Endometrial microvascular endothelial cells (primary cell): ENCODE data around the gene OXTR. TPM values are rescaled to one million over a fixed set of nuclear protein-coding genes. Genes with fewer than 3 reads are reported as not detected.
"Not testable (repeated sequence)": the region's sequence is repeated elsewhere in the genome, so short reads cannot be mapped to it uniquely, and the experiment has no call there.

Source experiments
- in situ Hi-C: cut with HindIII; loops from 2 replicates; pipeline ENCODE4 v1.10.0; 2017; ENCODE audit warnings: low sequenced_read_pairs, low pct_unique_long_range_greater_than_20kb; ENCODE audit errors: inconsistent ontology term
- total RNA-seq: library from RNA; depleted of rRNA; stranded (reverse); fragments of >200 nt; gene quantifications from one replicate; pipeline ENCODE4 v1.2.3, GENCODE V29; 2015; ENCODE audit errors: inconsistent ontology term

The OXTR gene
- total RNA-seq, 1 donor from 2014 or later = 0.74 TPM

GRCh38 chr3:8724108-8724752 lies 45.2 kb downstream of the OXTR start:
- in situ Hi-C loops = no loop called here

GRCh38 chr3:8723612-8724011 lies 45.8 kb downstream of the OXTR start:
- in situ Hi-C loops = no loop called here

GRCh38 chr3:8722808-8723207 lies 46.6 kb downstream of the OXTR start:
- in situ Hi-C loops = no loop called here

- in situ Hi-C loops = not testable (repeated sequence)
Observed at GRCh38 chr3:8715757-8716156, 53.7 kb downstream of the OXTR start.

- in situ Hi-C loops = no loop called here
Observed at GRCh38 chr3:8713901-8714759, 55.3 kb downstream of the OXTR start.

- in situ Hi-C loops = no loop called here
Observed at GRCh38 chr3:8712908-8713255, 56.5 kb downstream of the OXTR start.

- in situ Hi-C loops = no loop called here
Observed at GRCh38 chr3:8712045-8712907, 57.1 kb downstream of the OXTR start.

- in situ Hi-C loops = no loop called here
Observed at GRCh38 chr3:8709801-8710507, 59.5 kb downstream of the OXTR start.

- in situ Hi-C loops = no loop called here
Observed at GRCh38 chr3:8709287-8709686, 60.1 kb downstream of the OXTR start.

GRCh38 chr3:8705575-8705974 lies 63.8 kb downstream of the OXTR start:
- in situ Hi-C loops = no loop called here

- in situ Hi-C loops = no loop called here
Observed at GRCh38 chr3:8702560-8702959, 66.9 kb downstream of the OXTR start.

Other genes starting within 250 kb of the OXTR start
- gene SSUH2, start 124.8 kb downstream of the OXTR start, total RNA-seq = not detected
- gene CAV3, start 35.8 kb downstream of the OXTR start, total RNA-seq = not detected
- gene RAD18, start 193.9 kb upstream of the OXTR start, total RNA-seq = 8.5 TPM